Muscle of leg (tissue), 11 donors: ENCODE results near the gene DCLRE1B. TPM values are rescaled to one million over a fixed set of nuclear protein-coding genes. Genes with fewer than 3 reads are reported as not detected.

ENCODE experiments used
- DNase-seq: peaks from one replicate; pipeline ENCODE4 v3.0.0; 2013
- H3K27ac ChIP-seq: one replicate; pipeline ENCODE4 v1.5.1; 2013; ENCODE audit warnings: mild to moderate bottlenecking, low read length, control low read depth
- H3K27me3 ChIP-seq: one replicate; pipeline ENCODE4 v1.6.1; 2013; ENCODE audit warnings: low read length; ENCODE audit not compliant: control insufficient read depth, insufficient read depth
- H3K36me3 ChIP-seq: one replicate; pipeline ENCODE4 v1.6.1; 2013; ENCODE audit warnings: low read length; ENCODE audit not compliant: control insufficient read depth, insufficient read depth
- H3K4me1 ChIP-seq: one replicate; pipeline ENCODE4 v1.6.1; 2013; ENCODE audit warnings: low read length; ENCODE audit not compliant: control insufficient read depth, insufficient read depth
- H3K4me3 ChIP-seq: one replicate; pipeline ENCODE4 v1.5.1; 2013; ENCODE audit warnings: low read length, control low read depth
- H3K9me3 ChIP-seq: replicated peaks from 2 replicates; pipeline ENCODE4 v1.6.1; 2013; ENCODE audit warnings: low read depth, low read length; ENCODE audit not compliant: control insufficient read depth
- WGBS: methylation state at CpG from one replicate; pipeline ENCODE4 v1.1.5; 2013; ENCODE audit warnings: missing lambda C conversion rate; ENCODE audit not compliant: insufficient coverage; 5-methylcytosine and 5-hydroxymethylcytosine counted together
- polyA plus RNA-seq, 8 donors: library from polyadenylated mRNA; unstranded; fragments of 120-200 nt; gene quantifications; one replicate each; pipeline versions ENCODE4 v1.2.1 to v1.2.3, GENCODE V29; 2013; ENCODE audit warnings: inconsistent platforms in 1 of 8, low replicate concordance in 1 of 8; ENCODE audit not compliant: insufficient read length in 8 of 8, insufficient read depth in 1 of 8
- total RNA-seq: library from RNA; stranded (reverse); fragments of 120-200 nt; gene quantifications from one replicate; pipeline ENCODE4 v1.2.4, GENCODE V29; 2013

Gene DCLRE1B
- total and polyA plus RNA-seq, 9 donors: 5.2 to 11.6 (median 8.9) TPM

DNA sequence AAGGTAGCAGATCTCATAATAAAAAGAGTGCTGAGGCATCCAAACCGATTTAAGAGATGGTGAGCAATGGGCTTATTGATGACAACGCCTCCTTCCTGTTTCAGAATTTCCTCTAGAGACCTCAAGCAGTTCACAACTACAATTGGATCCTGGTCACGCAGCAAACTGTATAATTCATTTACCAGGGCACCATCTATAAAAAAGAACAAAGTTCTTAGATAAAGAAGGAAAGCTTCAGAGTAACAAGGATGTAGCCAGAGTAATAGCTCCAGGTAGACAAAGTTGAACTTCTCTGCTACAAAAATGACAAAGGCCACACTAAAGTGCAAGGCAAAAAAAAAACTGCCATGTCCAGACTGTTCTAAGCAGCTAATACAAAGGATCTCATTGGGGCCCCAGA is 3.9 kb upstream of the DCLRE1B start:
- Histone ChIP-seq H3K27ac (no peak overlapping the region), H3K36me3 (peaks cover 41% of the 10 kb centered on the region)

DNA sequence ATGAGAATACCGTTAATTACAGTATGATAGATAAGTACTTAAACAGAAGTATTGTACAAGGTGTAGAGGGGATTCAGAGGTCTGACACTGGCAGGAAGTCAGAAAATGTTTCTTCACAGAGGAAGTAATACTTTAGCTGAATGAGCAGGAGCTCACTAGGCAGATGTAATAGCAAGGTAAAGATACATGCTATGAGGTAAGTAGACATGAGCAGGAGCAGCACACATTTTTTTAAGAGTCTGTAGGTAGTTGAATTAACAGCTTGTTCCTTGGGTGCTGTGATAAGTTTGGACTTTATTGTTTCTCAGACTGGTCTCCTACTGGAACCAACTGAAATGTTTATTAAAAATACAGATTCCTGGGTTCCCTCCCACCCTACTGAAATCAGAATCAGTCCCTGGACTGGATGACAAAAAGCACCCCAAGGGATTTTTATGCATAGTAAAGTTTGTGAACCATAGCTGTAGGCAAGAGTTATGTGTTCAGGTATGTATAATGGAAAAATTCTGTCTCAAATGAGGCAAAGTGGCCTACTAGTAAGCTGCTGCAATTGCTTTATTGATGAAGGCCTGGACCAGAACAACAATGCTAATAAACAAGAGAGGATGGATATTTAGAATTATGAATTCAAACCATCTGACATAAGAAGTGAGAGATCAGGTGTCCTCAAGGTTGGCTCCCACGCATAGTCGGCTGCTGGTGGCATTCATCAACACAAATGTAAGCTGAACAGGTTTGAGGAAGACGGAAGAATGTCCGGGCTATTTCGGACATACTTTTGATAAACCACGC is 1.4 kb upstream of the DCLRE1B start:
- WGBS: 16% methylated on average over 4 of the region's 7 CpGs
- DNase-seq: no peak
- peak overlapping the region; percentile 98 for H3K27ac ChIP-seq
- H3K4me3 ChIP-seq: peak overlapping the region; percentile 96
- no peaks in the 10 kb centered on the region for H3K9me3 ChIP-seq
- H3K36me3 ChIP-seq: peaks cover 41% of the 10 kb centered on the region
- H3K4me1 ChIP-seq: peaks cover 13% of the 10 kb centered on the region
- no peaks in the 10 kb centered on the region for H3K27me3 ChIP-seq

More for the DNA sequence above, 3.9 kb upstream of the DCLRE1B start:
- DNase-seq: no peak
- no CpG with 5 or more reads among the region's 3 CpGs for WGBS
- Histone ChIP-seq H3K4me3 (no peak overlapping the region), H3K4me1 (peaks cover 8% of the 10 kb centered on the region), H3K27me3 (no peaks in the 10 kb centered on the region), H3K9me3 (no peaks in the 10 kb centered on the region)

DNA sequence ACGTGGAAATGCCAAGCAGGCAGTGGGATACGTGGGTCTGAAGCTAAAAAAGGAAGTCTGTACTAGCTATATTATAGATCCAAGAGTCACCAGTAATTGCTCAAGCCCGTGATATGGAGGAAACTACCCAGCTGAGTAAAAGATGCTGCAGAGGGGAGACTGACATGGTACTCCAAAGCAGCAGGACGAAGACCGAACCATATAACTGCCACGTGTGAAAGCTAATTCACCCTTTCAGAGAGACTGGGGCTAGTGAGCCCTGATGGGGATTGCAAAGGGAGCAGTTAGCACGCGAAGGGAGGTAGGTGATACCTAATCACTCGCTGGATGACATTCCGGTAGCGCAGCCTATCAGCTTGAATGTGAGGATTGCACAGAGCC is 843 bp upstream of the DCLRE1B start:
- Histone ChIP-seq H3K27me3 (no peaks in the 10 kb centered on the region), H3K36me3 (peaks cover 39% of the 10 kb centered on the region), H3K9me3 (no peaks in the 10 kb centered on the region), H3K4me1 (peaks cover 13% of the 10 kb centered on the region), H3K4me3 (peak overlapping the region; percentile 96), H3K27ac (peak overlapping the region; percentile 98)
- DNase-seq: no peak
- WGBS: 0% methylated on average over 8 of the region's 11 CpGs

DNA sequence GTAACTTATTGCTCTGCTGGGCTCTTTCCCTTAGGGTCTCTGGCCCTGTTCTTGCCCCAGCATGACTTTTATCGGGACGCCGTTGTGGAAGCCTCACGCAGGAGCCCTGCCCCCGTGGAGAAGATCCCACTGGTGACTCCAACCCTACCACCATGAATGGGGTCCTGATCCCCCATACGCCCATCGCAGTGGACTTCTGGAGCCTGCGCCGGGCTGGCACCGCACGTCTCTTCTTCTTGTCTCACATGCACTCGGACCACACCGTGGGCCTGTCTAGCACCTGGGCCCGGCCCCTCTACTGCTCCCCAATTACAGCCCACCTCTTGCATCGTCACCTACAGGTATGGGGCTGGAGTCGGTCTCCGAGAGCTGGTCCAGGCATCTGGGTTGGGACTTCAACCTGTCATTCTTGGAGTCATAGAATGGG is 322 bp downstream of the DCLRE1B start:
- peaks cover 13% of the 10 kb centered on the region for H3K4me1 ChIP-seq
- H3K36me3 ChIP-seq: peaks cover 36% of the 10 kb centered on the region
- no peak for DNase-seq
- H3K27me3 ChIP-seq: no peaks in the 10 kb centered on the region
- peak overlapping the region; percentile 96 for H3K4me3 ChIP-seq
- H3K9me3 ChIP-seq: no peaks in the 10 kb centered on the region
- under 1% methylated on average over 12 of the region's 17 CpGs for WGBS
- peak overlapping the region; percentile 96 for H3K27ac ChIP-seq

DNA sequence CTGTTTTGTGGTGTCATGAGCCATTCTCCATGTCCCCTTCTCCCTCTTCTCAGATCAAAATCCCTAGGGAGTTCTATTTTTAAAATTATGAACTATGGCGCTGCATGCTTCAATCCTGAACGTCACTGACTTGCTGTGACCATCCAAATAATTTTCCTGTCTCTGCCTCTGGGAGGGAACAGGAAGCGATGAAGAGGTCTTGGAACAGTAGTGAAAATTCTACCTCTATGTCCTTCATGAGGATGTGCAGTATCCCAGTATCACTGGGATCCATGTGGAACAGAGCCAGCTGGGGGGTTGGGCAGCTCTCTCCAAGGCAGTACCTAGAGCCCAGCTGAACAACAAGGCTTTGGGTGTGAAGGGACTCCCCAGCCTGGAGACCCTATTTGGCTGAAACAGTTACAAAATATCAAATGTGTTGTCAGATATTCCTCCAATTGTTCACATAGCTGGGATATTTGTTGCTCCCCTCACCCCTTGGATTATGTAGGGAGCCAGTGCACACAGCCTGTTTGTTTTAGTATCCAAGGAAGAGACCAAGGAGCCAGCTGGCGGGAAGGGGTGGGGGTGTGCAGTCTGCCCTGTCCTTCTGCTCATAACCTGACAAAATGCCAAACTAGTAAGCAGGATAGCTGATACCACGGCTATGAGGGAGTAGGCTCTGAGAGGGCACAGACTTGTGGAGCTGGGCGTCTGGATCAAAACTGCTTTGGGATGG is 7.6 kb downstream of the DCLRE1B start:
- H3K36me3 ChIP-seq: peaks cover 34% of the 10 kb centered on the region
- H3K27ac ChIP-seq: peak overlapping the region; percentile 90
- no peaks in the 10 kb centered on the region for H3K9me3 ChIP-seq
- peak; percentile 86 for DNase-seq
- H3K4me3 ChIP-seq: no peak overlapping the region
- H3K4me1 ChIP-seq: peaks cover 23% of the 10 kb centered on the region
- no peaks in the 10 kb centered on the region for H3K27me3 ChIP-seq
- 40% methylated on average over 2 of the region's 6 CpGs for WGBS

DNA sequence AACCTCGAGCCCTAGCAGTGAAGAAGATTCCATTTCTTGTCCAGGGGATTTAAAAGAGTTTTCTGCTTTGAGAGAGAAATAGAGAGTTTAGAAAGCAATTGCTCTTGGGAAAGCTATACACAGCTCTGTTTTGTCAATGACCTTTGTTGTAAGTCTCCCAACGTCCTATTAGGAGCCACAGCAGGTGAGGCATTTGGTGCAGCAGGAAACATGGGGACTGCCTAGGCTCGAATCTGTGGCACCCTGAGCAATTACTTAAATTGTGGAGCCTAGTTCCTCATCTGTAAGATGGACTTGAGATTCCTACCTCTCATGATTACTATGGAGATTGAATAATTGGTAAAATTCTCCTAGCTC is 8.2 kb downstream of the DCLRE1B start:
- Histone ChIP-seq H3K36me3 (peaks cover 29% of the 10 kb centered on the region), H3K4me1 (peaks cover 23% of the 10 kb centered on the region), H3K4me3 (no peak overlapping the region), H3K27ac (peak overlapping the region; percentile 90), H3K9me3 (no peaks in the 10 kb centered on the region), H3K27me3 (no peaks in the 10 kb centered on the region)
- WGBS: 44% methylated on average over 2 of the region's 3 CpGs
- no peak for DNase-seq

DNA sequence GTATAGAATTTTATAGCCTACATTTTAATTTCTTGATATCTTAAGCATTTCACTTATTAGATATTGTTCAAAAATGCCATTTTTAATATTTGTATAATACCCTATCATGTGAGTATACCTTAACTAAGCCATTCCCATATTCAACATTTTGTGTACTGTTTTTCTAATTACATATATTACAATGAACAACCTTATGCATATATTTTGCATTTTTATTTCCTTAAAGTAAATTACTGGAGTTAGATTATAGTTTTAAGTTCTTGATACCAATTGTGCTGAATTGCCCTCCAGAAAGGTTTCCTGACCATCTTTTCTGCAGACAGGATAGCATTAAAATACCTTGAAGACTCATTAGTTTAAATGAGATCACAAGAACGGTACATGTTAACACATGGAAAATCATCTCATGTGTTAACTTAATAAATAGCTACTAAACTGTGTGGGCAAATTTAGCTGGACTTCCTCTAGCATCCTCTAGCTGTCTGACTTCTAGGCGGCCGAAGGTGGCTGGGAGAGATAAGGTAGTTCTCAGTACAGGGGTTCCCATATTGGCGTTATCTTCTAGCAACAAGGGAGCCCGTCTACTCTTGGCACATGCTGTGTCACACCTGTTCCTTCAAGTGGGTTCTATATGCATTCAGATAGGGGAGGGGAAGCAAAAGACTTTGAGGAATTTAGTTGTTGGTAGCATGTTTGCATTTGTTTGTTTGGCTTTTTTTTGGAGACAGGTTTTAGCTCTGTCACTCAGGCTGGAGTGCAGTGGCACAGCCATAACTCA is 8.9 kb downstream of the DCLRE1B start:
- Histone ChIP-seq H3K4me3 (no peak overlapping the region), H3K4me1 (peaks cover 23% of the 10 kb centered on the region), H3K27me3 (no peaks in the 10 kb centered on the region), H3K36me3 (peaks cover 24% of the 10 kb centered on the region), H3K9me3 (no peaks in the 10 kb centered on the region), H3K27ac (no peak overlapping the region)
- 96% methylated on average over 4 of the region's 5 CpGs for whole genome bisulfite sequencing
- peak; percentile 13 for DNase-seq

DNA sequence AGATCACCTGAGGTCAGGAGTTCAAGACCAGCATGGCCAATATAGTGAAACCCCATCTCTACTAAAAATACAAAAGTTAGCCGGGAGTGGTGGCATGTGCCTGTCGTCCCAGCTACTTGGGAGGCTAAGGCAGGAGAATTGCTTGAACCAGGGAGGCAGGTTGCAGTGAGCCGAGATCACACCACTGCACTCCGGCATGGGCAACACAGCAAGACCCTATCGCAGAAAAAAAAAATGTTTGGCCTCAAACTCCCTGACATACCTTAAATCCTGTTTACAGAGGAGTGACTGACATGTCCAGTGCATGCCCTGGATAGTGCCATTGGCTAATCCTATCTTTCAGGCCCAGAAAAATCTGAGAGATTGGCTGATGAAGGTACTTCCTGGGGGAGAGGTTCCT is 11.8 kb downstream of the DCLRE1B start:
- WGBS: 94% methylated on average over 2 of the region's 5 CpGs
- Histone ChIP-seq H3K4me1 (peaks cover 18% of the 10 kb centered on the region), H3K36me3 (peaks cover 4% of the 10 kb centered on the region), H3K27me3 (no peaks in the 10 kb centered on the region), H3K4me3 (no peak overlapping the region), H3K27ac (no peak overlapping the region), H3K9me3 (no peaks in the 10 kb centered on the region)
- no peak for DNase-seq

DNA sequence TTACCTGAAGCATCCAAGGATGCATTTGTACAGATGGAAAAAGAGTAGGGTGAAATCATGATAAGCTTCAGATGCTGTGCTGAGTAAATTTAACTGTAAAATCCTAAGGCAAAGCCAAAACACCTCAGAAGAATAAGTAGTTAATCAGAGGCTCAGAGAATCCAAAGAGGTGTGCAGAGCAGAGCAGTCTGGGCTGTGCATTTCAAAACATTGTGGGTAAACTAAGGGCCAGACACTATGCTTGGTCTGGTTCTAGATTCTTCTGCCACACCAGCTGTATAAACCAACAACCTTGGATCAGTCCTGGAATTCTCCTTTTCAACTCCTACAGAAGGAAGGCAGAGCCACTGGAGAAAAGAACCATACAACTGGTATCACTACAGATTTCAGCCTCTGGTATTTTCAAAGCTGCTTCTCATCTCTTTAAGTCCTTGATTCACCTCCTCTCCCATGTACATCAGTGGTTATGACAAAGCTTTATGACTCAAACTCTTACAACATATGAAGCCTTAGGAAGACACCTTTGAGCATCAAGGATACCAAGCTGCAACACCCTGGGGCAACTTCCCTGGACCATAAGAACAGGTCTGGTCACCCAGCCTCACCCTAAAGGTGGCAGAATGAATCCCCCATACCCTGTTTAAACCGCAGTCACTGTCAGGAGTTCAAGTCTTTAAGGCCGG is 12.4 kb downstream of the DCLRE1B start:
- DNase-seq: no peak
- Histone ChIP-seq H3K4me3 (no peak overlapping the region), H3K27me3 (no peaks in the 10 kb centered on the region), H3K4me1 (peaks cover 14% of the 10 kb centered on the region), H3K36me3 (peaks cover 2% of the 10 kb centered on the region), H3K27ac (no peak overlapping the region), H3K9me3 (no peaks in the 10 kb centered on the region)
- WGBS: 70% methylated on average over 2 of the region's 2 CpGs
